Measurements from ENCODE around the gene APLP2.

The APLP2 gene

DNA sequence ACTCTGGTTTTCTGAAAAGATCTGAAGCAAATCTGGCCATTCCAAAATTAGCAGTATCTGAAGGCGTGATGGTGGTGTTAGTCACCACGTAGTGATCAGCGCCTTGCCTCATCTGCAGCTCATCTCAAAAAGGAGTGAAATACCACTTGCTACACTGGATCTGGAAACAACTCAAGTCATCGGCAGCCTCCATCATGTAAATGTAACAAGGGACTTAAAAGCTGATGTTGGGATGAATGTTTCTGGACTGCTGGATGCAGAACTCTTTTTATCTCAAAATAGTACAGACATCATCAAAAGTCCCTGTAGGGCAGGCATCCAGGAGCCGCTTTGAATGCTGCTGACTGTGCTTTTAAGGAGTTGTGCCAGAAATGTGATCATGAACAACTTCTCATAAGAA lies 14.1 kb upstream of the APLP2 start:
- DNase-seq (ENCODE audit: low read depth in 2 of 2): no peak

DNA sequence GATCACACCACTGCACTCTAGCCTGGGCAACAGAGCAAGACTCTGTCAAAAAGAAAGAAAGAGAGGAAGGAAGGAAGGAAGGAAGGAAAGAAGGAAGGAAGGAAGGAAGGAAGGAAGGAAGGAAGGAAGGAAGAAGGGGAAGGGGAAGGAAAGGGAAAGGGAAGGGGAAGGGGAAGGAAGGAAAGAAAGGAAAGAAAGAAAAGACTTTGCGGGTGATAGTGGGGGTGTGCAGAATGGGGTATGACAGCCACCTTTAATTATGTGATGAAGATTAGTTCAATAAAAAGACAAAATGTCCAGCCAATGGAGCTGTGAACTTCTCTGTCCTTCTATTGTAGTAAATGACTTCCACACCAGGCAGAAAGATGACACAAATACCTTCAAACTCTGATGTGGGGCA lies 8.7 kb upstream of the APLP2 start:
- no peak for DNase-seq (ENCODE audit: low read depth in 2 of 2)

DNA sequence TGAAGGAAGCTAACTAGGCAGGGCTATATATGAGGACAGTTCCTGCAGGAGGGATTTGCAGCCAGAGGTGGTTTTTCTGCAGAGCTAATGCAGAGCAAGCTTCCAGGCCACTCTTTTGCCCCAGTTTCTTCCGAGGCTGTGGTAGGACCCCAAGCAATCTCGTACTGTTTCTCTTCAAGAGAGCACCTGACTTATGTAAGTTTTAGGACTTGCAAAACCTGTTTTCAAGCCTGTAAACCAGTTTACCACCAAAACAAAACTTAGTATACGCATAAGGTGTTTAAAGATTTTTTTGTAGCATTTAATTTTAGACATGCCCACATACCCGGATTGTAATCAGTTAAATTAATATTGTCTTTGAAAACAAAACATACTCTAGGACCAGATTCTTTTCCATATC lies 7.7 kb upstream of the APLP2 start:
- no peak for DNase-seq (ENCODE audit: low read depth in 2 of 2)

DNA sequence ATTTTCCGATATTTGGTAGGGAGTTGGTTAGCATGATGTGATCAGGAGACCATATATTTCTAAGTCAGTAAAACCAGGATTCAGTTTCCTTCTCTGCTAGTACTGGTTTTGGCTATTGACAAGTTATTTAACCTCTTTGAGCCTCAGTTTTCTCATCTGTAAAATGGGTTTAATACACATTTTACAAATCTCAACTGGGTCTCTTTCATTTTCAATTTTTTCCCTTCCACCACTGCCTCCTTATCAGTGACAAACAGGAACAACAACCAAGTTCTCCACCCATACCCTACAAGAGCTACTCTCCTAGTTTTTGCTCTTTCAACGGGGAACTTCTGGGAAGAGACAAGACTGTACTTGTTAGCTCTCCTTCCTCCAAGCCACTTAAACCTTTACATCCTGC lies 6.2 kb upstream of the APLP2 start:
- DNase-seq (ENCODE audit: low read depth in 2 of 2): no peak

DNA sequence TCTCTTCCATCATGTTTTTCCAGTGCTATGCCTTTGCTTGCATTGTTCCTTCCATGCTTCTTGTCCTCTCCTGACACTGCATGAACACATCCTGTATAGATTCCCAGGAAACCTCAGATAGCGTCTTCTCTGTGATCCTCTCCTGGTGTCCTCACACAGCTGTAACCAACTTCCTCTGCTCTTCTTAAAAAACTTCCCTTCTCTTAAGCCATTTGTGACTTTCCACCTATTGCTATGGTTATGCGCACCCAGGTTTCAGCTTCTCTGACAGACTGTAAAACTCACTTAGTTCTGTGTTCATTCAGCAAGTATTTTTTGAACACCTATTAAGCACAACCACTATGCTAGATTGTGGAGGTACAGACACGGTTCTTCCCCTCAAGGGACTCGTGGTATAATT lies 5.1 kb upstream of the APLP2 start:
- no peak for DNase-seq (ENCODE audit: low read depth in 2 of 2)

DNA sequence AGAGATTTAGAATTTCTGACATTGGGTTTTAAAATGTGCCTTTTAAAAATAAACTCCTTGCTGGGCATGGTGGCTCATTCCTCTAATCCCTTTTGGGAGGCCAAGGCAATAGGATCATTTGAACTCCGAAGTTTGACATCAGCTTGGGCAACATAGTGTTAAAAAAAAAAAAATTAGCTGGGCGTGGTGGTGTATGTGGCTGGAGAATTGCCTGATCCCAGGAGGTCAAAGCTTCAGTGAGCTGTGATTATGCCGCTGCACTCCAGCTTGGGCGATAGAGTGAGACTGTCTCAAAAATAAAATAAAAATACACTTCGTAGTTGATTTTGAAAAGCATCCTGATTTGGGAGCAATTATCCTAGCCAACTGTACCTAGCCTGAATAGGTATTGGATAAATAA lies 3.4 kb upstream of the APLP2 start:
- no peak for DNase-seq (ENCODE audit: low read depth in 2 of 2)

DNA sequence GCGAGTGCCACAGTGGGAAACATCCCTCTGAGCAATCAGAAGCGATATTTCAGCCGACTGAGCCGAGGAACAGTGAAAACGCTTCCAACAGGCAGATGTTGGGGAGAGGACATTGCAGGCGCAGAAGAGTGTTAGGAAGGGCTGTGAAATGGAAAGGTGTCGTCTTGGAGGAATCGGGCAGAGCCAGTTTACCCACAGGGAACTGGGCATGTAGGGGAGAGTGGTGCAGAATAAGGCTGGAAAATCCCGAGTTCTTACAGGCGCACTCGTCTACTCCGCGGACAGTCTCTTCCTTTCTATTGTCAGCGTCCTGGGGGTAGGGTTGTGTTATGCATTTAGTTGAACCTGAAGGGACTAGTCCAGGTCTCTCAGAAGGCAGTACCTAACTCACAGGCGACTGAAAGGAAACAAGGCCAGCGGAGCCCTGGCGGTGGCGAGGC lies 1.1 kb upstream of the APLP2 start:
- no peak for DNase-seq (ENCODE audit: low read depth in 2 of 2)

DNA sequence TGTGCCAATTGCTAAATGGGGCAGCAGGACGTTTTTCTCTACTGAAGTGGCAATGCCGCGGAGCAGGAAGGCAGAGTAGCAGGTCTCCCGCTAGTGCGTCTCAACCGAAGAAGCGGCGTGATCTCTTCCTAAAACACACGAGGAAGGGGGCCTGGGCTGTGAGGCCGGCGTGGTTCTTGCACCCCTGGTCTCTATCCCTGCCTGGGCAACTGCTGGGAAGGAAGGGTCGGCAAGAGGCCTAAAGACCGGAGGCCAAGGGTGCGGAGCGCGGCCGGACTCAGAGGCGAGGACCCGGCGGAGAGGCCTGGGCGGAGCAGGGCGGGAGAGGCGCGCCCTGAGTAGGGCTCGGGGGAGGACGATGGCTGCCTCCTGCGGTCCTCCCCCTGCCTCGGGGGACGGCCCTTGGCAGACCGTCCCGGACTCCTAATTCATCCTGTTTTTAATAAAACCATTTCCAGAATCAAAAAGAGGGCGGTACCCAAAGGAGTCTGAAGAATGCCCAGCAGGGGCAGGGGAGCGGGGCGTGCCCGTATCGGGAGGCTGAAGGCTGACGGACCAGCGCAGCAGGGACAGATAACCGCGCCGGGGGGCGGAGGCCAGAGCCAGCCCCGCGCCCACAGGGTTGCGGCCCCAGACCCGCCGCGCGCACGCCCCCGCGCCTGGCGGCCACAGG lies 572 bp upstream of the APLP2 start:
- peak in 1 of 2 donors; percentile 28 for DNase-seq (ENCODE audit: low read depth in 2 of 2)

DNA sequence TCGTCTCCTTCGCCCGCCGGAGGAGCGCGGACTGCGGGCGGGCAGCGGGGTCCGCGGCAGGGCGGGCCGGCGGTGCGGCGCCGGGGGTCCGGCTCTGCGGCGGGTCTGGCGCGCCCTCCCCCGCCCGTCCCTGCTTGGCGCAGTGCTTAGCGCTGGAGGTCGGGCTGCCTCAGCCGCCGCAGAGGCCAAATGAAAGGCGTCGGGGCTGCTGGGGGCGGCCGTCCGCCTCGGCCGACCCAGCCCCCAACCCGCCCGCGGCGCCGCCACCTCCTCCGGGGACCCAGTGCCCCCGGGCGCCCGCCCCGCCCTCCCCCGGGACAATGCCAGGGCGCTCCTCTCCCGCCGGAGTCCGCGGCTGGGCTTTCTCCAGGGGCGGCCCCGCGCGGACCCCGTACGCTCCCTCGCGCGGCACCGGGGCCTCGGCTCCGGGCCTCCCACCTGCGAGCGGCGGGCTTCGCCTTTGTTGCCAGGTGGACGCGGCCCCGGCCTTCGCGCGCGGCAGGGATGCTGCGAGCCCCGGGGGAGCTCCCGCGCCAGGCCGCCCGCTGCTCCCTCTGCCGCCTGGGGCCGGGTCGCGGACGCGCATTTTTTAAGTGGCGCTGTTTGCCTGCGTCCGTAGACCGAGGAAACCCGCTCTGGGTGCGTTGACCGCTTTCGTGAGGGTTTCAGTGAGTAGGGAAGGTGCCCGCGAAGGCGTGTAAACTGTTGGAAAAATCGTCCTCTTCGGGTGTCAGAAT lies 583 bp downstream of the APLP2 start:
- peak in 1 of 2 donors; percentile 37 for DNase-seq (ENCODE audit: low read depth in 2 of 2)

DNA sequence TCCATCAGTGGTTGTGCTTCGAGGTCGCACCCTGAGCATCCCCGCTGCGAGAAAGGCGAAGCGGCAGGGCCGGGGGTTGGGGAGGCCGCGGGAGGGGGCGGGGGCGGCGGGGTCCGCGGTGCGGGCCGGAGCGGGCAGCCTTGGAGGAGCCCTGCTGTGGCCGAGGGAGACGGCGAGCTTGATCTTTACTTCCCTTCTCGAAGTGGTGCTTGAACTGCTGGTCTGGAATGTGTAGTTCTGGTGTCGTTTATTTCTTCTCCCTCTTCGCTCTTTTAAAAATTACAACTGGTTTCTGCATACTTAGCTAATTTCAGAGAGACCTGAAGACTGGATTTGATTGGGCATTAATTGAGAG lies 1.1 kb downstream of the APLP2 start:
- DNase-seq (ENCODE audit: low read depth in 2 of 2): no peak

DNA sequence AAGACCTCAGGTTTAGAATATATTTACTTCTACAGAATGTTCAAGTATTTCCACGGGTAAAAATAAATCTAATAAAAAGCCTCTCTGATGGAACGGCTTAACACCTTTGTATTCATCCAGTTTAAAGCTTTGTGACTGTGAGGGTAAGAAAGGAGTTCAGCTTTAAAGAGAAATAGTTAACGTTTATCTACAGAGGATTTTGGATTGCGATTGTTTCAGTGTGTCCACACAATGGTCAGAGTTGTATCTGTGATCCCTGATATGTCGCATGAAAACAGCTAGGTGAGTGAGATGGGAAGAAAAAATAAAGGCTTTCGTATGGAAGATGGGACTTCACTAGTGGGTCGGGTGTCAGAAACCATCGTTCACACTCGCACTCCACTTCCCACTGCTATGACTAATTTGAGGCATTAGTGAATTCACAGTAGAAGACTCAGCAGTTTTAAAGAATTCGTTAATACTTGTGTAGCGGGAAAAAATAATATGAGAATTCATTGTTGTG lies 1.6 kb downstream of the APLP2 start:
- no peak for DNase-seq (ENCODE audit: low read depth in 2 of 2)

DNA sequence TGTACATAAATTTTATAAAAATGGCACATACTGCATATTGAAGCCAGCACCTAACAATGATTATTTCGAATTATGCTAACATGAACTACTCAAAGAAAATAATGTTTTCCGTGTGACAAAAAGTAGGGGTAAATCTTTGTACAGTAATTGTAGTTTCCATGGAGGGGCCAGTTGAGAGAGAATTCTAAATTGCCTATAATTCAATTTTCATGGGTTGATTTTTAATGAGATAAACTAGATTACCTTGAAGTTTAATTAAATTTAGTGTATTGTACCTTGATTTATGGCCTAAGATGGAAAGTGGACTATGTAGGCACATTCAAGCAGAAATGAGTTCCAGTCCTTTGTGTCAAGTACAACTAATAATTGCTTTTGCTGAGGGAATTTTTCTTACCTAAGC lies 5.0 kb downstream of the APLP2 start:
- no peak for DNase-seq (ENCODE audit: low read depth in 2 of 2)

DNA sequence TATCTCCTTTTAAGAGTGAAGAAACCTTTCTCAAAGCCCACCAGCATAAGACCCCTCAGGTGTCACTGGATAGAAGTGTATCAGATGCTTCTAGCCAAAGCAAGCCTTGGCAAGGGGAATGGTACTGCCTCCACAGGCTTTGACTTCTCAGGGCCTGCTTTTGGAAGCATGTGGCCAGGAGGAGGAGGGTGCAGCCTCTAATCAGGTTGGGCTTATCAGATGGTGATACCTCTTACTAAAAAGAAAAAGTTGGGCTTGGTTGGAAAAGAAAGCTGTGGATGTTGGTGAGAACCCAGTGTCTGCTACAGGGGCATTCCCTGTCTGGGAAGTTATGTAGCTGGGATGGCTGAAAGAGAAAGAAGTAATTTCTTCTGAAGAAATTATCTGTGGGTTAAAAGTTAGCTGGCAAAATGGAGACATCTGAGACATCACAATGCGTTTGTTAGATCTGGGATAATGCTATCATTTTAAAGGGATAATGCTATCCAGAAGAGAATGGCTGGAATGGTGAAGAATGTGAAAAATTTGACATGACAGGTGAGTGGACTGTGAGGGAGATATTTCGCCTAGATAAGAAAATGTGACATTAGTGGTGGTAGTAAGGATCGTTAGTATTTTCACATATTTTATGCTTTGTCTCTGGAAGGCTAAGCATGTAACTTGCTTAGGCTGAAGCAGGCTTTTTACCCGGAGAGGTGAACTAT lies 7.2 kb downstream of the APLP2 start:
- no peak for DNase-seq (ENCODE audit: low read depth in 2 of 2)

DNA sequence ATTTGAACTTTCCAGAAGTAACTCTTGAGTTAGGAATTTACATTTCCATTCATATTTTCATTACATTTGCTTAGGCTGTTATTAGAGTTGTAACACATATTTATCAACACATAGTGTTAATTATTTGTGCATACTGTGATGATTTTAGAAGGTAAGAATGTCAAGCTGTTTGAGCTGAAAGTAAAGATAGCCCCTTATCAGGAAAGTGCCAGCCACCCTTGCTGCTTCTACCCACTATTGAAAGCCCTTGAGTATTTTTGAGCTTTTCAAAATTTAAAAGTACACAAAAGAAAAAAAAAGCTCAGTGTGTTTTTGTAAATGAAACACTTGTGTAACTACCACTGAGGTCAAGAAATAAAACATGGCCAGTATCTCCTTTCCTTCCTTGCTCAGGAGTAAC lies 8.0 kb downstream of the APLP2 start:
- no peak for DNase-seq (ENCODE audit: low read depth in 2 of 2)

DNA sequence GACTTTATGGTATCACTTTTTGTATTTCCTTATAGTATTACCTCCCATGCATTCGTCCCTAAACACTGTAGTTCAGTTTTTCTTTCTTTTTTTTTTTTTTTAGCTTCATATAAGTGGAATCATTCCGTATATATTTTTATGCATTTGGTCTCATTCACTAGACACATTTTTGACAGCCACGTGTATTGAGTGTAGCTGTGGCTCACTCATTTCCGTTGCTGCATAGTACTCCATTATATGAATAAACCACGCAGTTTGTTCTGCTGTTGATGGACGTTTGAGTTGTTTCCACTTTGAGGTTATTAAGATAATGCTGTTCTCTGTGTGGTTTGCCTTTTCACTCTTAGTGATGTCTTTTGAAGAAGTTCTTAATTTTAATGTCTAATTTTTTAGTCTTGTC lies 8.4 kb downstream of the APLP2 start:
- DNase-seq (ENCODE audit: low read depth in 2 of 2): no peak

DNA sequence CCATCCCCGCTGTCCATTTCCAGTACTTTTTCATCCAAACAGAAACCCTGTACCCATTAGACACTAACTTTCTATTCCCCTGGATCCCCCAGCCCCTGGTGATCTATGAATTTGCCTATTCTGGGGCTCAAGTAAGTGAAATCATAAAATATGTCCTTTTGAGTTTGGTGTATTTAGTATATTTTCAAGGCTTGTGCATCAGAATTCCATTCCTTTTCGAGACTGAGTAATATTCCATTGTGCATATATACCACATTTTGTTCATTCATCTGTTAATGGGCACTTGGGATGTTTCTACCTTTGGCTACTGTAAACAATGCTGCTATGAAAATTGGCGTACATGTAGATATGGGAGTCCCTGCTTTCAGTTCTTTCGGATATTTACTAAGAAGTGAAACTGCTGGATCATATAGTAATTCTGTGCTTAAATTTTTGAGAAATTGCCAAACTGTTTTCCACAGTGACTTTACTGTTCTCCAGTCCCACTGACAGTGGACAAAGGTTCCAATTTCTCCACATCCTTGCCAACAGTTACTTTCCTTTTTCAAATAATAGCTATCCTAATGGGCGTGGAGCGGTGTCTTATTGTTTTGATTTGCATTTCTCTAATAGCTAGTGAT lies 16.1 kb downstream of the APLP2 start:
- no peak for DNase-seq (ENCODE audit: low read depth in 2 of 2)

DNA sequence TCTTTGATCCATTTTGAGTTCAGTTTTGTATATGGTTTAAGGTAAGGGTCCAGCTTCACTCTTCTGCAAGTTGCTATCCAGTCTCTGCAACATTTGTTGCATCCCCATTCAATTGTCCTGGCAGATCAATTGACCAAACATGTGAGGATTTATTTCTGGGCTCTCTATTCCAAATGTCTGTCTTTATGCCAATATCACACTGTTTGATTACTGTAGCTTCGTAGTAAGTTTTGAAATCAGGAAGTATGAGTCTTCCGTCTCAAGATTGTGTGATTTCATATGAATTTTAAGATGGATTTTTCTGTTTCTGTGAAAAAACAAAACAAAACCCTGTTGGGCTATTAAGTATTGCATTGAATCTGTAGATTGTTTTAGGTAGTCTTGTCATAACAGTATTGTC lies 17.0 kb downstream of the APLP2 start:
- DNase-seq (ENCODE audit: low read depth in 2 of 2): no peak

DNA sequence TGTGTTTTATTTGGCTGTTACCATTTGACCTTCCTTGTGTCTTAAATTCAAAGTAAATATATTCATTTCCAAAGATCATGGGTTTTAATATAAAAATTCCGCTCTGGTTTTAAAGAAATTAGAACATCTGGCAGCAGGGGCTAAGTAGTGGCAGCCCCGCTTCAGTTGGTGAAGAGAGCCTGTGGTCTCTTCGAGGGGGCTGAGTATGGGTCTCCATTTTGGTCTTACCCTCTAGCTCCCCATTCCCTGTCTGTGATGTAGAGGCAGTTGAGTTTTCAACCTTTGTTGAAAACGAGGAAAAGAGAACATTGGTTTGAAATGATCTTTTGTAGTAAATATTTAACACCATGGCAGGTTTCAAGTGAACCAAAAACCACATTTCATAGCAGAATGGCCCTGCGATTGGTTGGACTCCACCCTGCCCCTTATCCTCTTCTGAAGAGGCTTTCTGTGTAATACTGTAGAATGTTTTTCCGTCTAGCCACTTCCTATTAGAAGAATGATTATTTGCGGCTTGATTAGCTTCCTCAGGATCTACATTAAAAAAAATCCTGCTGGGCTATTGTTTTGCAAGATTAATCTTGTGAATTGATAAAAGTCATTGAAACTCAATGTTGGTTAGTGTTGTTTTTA lies 17.7 kb downstream of the APLP2 start:
- DNase-seq (ENCODE audit: low read depth in 2 of 2): no peak

DNA sequence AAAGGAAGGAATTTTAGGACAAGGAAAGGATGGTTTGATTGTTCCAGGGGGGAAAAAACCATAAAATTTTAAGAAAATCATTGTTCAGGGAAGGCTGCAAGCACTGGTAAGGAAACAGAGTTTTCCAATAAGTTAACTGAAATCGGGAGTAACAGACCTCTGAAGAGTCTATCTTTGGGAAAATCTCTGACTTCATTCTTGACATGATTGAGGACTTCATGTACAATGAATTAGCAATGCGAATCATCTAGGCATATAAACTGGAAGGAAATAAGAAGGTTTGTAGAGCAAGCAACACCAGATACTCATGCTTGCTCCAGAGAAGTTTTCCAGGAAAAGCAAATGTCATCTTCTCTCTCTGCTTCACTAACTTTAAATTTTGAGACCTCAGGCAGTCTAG lies 18.5 kb downstream of the APLP2 start:
- DNase-seq (ENCODE audit: low read depth in 2 of 2): no peak

DNA sequence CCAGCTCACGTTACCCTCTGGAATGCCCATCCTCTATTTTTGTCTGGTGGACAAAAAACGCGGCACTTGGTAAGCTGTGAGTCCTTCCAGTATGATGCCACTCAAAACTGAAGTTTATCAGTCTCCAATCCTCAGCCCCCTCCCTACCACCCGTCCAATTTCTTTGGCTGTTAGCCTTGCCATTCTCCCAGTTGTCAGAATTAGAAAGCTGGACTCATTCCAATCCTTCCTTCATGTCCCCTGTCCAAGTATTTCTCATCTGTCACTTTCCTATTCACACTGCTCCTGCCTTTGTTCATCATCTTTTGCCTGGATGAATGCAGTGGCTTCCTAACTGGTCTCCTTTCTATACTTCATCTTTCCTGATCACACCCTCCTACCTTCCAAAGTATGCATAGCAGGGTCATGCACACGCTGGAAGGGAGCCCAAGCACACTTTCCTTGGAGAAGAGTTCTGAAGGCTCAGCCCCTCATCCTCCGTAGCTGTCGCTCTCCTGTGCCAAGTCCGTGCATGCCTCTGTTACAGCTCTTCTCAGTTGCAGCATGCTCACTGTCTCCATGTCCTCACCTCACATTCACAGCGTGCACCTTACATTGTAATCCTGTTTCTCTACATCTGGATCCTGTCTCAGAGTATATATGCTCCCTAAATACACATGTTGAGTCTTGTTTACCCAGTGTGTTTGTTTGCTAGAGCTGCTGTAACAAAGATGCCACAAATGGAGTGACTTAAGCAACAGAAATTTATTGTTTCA lies 19.4 kb downstream of the APLP2 start:
- no peak for DNase-seq (ENCODE audit: low read depth in 2 of 2)

DNA sequence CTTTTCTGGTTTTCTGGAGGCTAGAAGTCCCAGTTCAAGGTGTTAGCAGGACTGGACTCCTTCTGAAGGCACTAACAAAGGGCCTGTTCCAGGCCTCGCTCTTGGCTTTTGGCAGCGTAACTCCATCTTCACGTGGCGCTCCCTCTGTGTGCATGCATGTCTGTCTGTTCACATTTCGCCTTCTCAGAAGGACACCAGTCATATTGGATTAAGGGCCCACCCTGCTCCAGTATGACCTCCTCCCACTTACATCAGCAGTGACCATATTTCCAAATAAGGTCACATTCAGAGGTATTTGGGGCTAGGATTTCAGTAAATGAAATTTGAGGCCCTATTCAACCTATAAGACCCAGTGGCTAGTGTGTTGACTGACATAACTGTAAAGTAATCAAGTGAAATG lies 20.0 kb downstream of the APLP2 start:
- no peak for DNase-seq (ENCODE audit: low read depth in 2 of 2)

Measured in stimulated activated CD4-positive, alpha-beta T cell treated with anti-CD3 and anti-CD28 coated beads, Interleukin-1b, Interleukin-23, amount 100 ng/mL, for 4 hours (primary cell).